Measurements from ENCODE around the gene ST3GAL3.

ST3GAL3 gene

GRCh38 chr1:43750083-43750482 lies 42.7 kb downstream of the ST3GAL3 start:
- Histone ChIP-seq H3K27me3 (replicated peaks in 2 of 5; ENCODE audit: control insufficient read depth in 4 of 5, insufficient read depth in 5 of 5, low read length in 4 of 5) (no peaks in the 10 kb centered on the region), H3K27ac (ENCODE audit: insufficient read depth in 1 of 2, low read depth in 1 of 2, low read length in 2 of 2, poor library complexity in 1 of 2, severe bottlenecking in 2 of 2) (peak overlapping the region in 1 of 2 experiments; percentile 29), H3K36me3 (ENCODE audit: control insufficient read depth in 4 of 4, insufficient read depth in 4 of 4, low read length in 3 of 4) (peaks cover 6 to 22% (median 10%) of the 10 kb centered on the region in 4 experiments), H3K4me3 (ENCODE audit: control insufficient read depth in 1 of 7, extremely low read depth in 1 of 7, insufficient read depth in 4 of 7, low read depth in 2 of 7, low read length in 6 of 7) (no peak overlapping the region), H3K4me1 (ENCODE audit: control extremely low read depth in 1 of 4, control insufficient read depth in 4 of 4, insufficient read depth in 4 of 4, low read length in 3 of 4) (peaks cover 0 to 4% (median 0%) of the 10 kb centered on the region in 4 experiments), H3K9me3 (ENCODE audit: control extremely low read depth in 1 of 5, control insufficient read depth in 4 of 5, insufficient read depth in 2 of 5, low read depth in 1 of 5, low read length in 4 of 5) (peaks cover 0 to 5% (median 0%) of the 10 kb centered on the region in 5 experiments)
- no peak for DNase-seq
- ChIA-PET CTCF (interaction anchor here (1.5 to 2.1 kb wide), 2 partner anchors 13 to 185 kb away, joined by 7 to 9 read pairs; no protein-coding TSS in a partner anchor), POLR2A (no interaction called here)
- no CpG with 5 or more reads among the region's 1 CpG for WGBS (ENCODE audit: insufficient coverage)

- Histone ChIP-seq H3K27ac (ENCODE audit: insufficient read depth in 1 of 2, low read depth in 1 of 2, low read length in 2 of 2, poor library complexity in 1 of 2, severe bottlenecking in 2 of 2) (no peak overlapping the region), H3K36me3 (ENCODE audit: control insufficient read depth in 4 of 4, insufficient read depth in 4 of 4, low read length in 3 of 4) (peaks cover 6 to 19% (median 8%) of the 10 kb centered on the region in 4 experiments), H3K4me3 (ENCODE audit: control insufficient read depth in 1 of 7, extremely low read depth in 1 of 7, insufficient read depth in 4 of 7, low read depth in 2 of 7, low read length in 6 of 7) (no peak overlapping the region), H3K9me3 (ENCODE audit: control extremely low read depth in 1 of 5, control insufficient read depth in 4 of 5, insufficient read depth in 2 of 5, low read depth in 1 of 5, low read length in 4 of 5) (peaks cover 0 to 5% (median 0%) of the 10 kb centered on the region in 5 experiments), H3K27me3 (replicated peaks in 2 of 5; ENCODE audit: control insufficient read depth in 4 of 5, insufficient read depth in 5 of 5, low read length in 4 of 5) (no peaks in the 10 kb centered on the region), H3K4me1 (ENCODE audit: control extremely low read depth in 1 of 4, control insufficient read depth in 4 of 4, insufficient read depth in 4 of 4, low read length in 3 of 4) (no peaks in the 10 kb centered on the region)
- no peak for DNase-seq
- POLR2A ChIA-PET = no interaction called here
- WGBS (ENCODE audit: insufficient coverage) = 89% methylated on average over 1 of the region's 1 CpG
- CTCF ChIA-PET = interaction anchor here (2.0 kb wide), 1 partner anchor 181 kb away, joined by 5 read pairs; no protein-coding TSS in a partner anchor
These were observed 46.1 kb downstream of the ST3GAL3 start for GRCh38 chr1:43753422-43753821.

- Histone ChIP-seq H3K36me3 (ENCODE audit: control insufficient read depth in 4 of 4, insufficient read depth in 4 of 4, low read length in 3 of 4) (peaks cover 0 to 16% (median 2%) of the 10 kb centered on the region in 4 experiments), H3K4me3 (ENCODE audit: control insufficient read depth in 1 of 7, extremely low read depth in 1 of 7, insufficient read depth in 4 of 7, low read depth in 2 of 7, low read length in 6 of 7) (no peak overlapping the region), H3K4me1 (ENCODE audit: control extremely low read depth in 1 of 4, control insufficient read depth in 4 of 4, insufficient read depth in 4 of 4, low read length in 3 of 4) (no peaks in the 10 kb centered on the region), H3K9me3 (ENCODE audit: control extremely low read depth in 1 of 5, control insufficient read depth in 4 of 5, insufficient read depth in 2 of 5, low read depth in 1 of 5, low read length in 4 of 5) (no peaks in the 10 kb centered on the region), H3K27me3 (replicated peaks in 2 of 5; ENCODE audit: control insufficient read depth in 4 of 5, insufficient read depth in 5 of 5, low read length in 4 of 5) (no peaks in the 10 kb centered on the region), H3K27ac (ENCODE audit: insufficient read depth in 1 of 2, low read depth in 1 of 2, low read length in 2 of 2, poor library complexity in 1 of 2, severe bottlenecking in 2 of 2) (no peak overlapping the region)
- DNase-seq = no peak
- ChIA-PET CTCF (interaction anchor here (1.1 to 1.6 kb wide), 2 partner anchors 8 to 49 kb away, joined by 3 to 5 read pairs; no protein-coding TSS in a partner anchor), POLR2A (interaction anchor here (0.7 kb wide), 1 partner anchor 302 kb away, joined by 4 read pairs; no protein-coding TSS in a partner anchor)
These were observed 47.6 kb downstream of the ST3GAL3 start for GRCh38 chr1:43754892-43755291.

GRCh38 chr1:43757343-43758053 lies 50.2 kb downstream of the ST3GAL3 start:
- WGBS (ENCODE audit: insufficient coverage) = no CpG with 5 or more reads among the region's 2 CpGs
- Histone ChIP-seq H3K27me3 (replicated peaks in 2 of 5; ENCODE audit: control insufficient read depth in 4 of 5, insufficient read depth in 5 of 5, low read length in 4 of 5) (no peaks in the 10 kb centered on the region), H3K27ac (ENCODE audit: insufficient read depth in 1 of 2, low read depth in 1 of 2, low read length in 2 of 2, poor library complexity in 1 of 2, severe bottlenecking in 2 of 2) (no peak overlapping the region), H3K36me3 (ENCODE audit: control insufficient read depth in 4 of 4, insufficient read depth in 4 of 4, low read length in 3 of 4) (peaks cover 0 to 10% (median 1%) of the 10 kb centered on the region in 4 experiments), H3K9me3 (ENCODE audit: control extremely low read depth in 1 of 5, control insufficient read depth in 4 of 5, insufficient read depth in 2 of 5, low read depth in 1 of 5, low read length in 4 of 5) (no peaks in the 10 kb centered on the region), H3K4me3 (ENCODE audit: control insufficient read depth in 1 of 7, extremely low read depth in 1 of 7, insufficient read depth in 4 of 7, low read depth in 2 of 7, low read length in 6 of 7) (no peak overlapping the region), H3K4me1 (ENCODE audit: control extremely low read depth in 1 of 4, control insufficient read depth in 4 of 4, insufficient read depth in 4 of 4, low read length in 3 of 4) (no peaks in the 10 kb centered on the region)
- DNase-seq = no peak
- ChIA-PET POLR2A (no interaction called here), CTCF (interaction anchor here (1.9 to 14.2 kb wide), 2 partner anchors 12 to 175 kb away, joined by 6 to 247 read pairs; partner anchors contain the start of gene ARTN)

- H3K9me3 ChIP-seq (ENCODE audit: control extremely low read depth in 1 of 5, control insufficient read depth in 4 of 5, insufficient read depth in 2 of 5, low read depth in 1 of 5, low read length in 4 of 5) = no peaks in the 10 kb centered on the region
- POLR2A ChIA-PET = interaction anchor here (0.7 kb wide), 1 partner anchor 62 kb away, joined by 4 read pairs; no protein-coding TSS in a partner anchor
- DNase-seq = no peak
These were observed 53.5 kb downstream of the ST3GAL3 start for GRCh38 chr1:43760745-43761317.

GRCh38 chr1:43763497-43763973 lies 56.2 kb downstream of the ST3GAL3 start:
- no peaks in the 10 kb centered on the region for H3K36me3 ChIP-seq (ENCODE audit: control insufficient read depth in 4 of 4, insufficient read depth in 4 of 4, low read length in 3 of 4)
- peak; percentile 74 to 85 (median 80) for DNase-seq
- no peaks in the 10 kb centered on the region for H3K27me3 ChIP-seq (replicated peaks in 2 of 5; ENCODE audit: control insufficient read depth in 4 of 5, insufficient read depth in 5 of 5, low read length in 4 of 5)
- WGBS (ENCODE audit: insufficient coverage) = 0% methylated on average over 2 of the region's 4 CpGs
- ChIA-PET POLR2A (interaction anchor here (0.6 to 1.0 kb wide), 4 partner anchors 170 to 468 kb away, joined by 3 to 6 read pairs (median 5); partner anchors contain the start of gene ARTN), CTCF (interaction anchor here (0.7 to 14.2 kb wide), 40 partner anchors 9 to 273 kb away, joined by 3 to 247 read pairs (median 4); partner anchors contain the start of gene ARTN)
- H3K4me3 ChIP-seq (ENCODE audit: control insufficient read depth in 1 of 7, extremely low read depth in 1 of 7, insufficient read depth in 4 of 7, low read depth in 2 of 7, low read length in 6 of 7) = no peak overlapping the region
- H3K27ac ChIP-seq (ENCODE audit: insufficient read depth in 1 of 2, low read depth in 1 of 2, low read length in 2 of 2, poor library complexity in 1 of 2, severe bottlenecking in 2 of 2) = no peak overlapping the region
- H3K9me3 ChIP-seq (ENCODE audit: control extremely low read depth in 1 of 5, control insufficient read depth in 4 of 5, insufficient read depth in 2 of 5, low read depth in 1 of 5, low read length in 4 of 5) = no peaks in the 10 kb centered on the region
- H3K4me1 ChIP-seq (ENCODE audit: control extremely low read depth in 1 of 4, control insufficient read depth in 4 of 4, insufficient read depth in 4 of 4, low read length in 3 of 4) = peaks cover 0 to 9% (median 6%) of the 10 kb centered on the region in 4 experiments

More at GRCh38 chr1:43760745-43761317, 53.5 kb downstream of the ST3GAL3 start:
- Histone ChIP-seq H3K4me3 (ENCODE audit: control insufficient read depth in 1 of 7, extremely low read depth in 1 of 7, insufficient read depth in 4 of 7, low read depth in 2 of 7, low read length in 6 of 7) (no peak overlapping the region), H3K4me1 (ENCODE audit: control extremely low read depth in 1 of 4, control insufficient read depth in 4 of 4, insufficient read depth in 4 of 4, low read length in 3 of 4) (peaks cover 0 to 4% (median 1%) of the 10 kb centered on the region in 4 experiments), H3K36me3 (ENCODE audit: control insufficient read depth in 4 of 4, insufficient read depth in 4 of 4, low read length in 3 of 4) (no peaks in the 10 kb centered on the region), H3K27ac (ENCODE audit: insufficient read depth in 1 of 2, low read depth in 1 of 2, low read length in 2 of 2, poor library complexity in 1 of 2, severe bottlenecking in 2 of 2) (peak overlapping the region in 1 of 2 experiments; percentile 34), H3K27me3 (replicated peaks in 2 of 5; ENCODE audit: control insufficient read depth in 4 of 5, insufficient read depth in 5 of 5, low read length in 4 of 5) (no peaks in the 10 kb centered on the region)
- WGBS (ENCODE audit: insufficient coverage) = 86% methylated on average over 1 of the region's 3 CpGs
- CTCF ChIA-PET = interaction anchor here (0.6 to 14.2 kb wide), 3 partner anchors 86 to 172 kb away, joined by 3 to 247 read pairs (median 3); partner anchors contain the start of gene ARTN
